GM21423 (cell line): Measurements from ENCODE around the gene ABHD4.
"Not testable (repeated sequence)": the region's sequence is repeated elsewhere in the genome, so short reads cannot be mapped to it uniquely, and the experiment has no call there.

Experiments used
- ATAC-seq: cut with Tn5 transposase; IDR thresholded peaks from one replicate; pipeline ENCODE4 v1.9.1; 2021; ENCODE audit warnings: mild to moderate bottlenecking, moderate library complexity; ENCODE audit not compliant: unreplicated experiment

Gene ABHD4

GRCh38 chr14:22598099-22598895, at the start of gene ABHD4:
Gene ABHD4 (plus strand): TSS chr14:22598300. CDS start chr14:22598307, 7 bp downstream.
- ATAC-seq = peak; percentile 80

- no peak for ATAC-seq
These were observed 48.7 kb upstream of the ABHD4 start for GRCh38 chr14:22549324-22549962.

- peak; percentile 46 for ATAC-seq
These were observed 48.0 kb upstream of the ABHD4 start for GRCh38 chr14:22549981-22550673.

GRCh38 chr14:22551605-22551997, 46.5 kb upstream of the ABHD4 start:
- ATAC-seq = no peak

GRCh38 chr14:22552001-22552826, 45.9 kb upstream of the ABHD4 start:
- no peak for ATAC-seq

GRCh38 chr14:22552827-22553076, 45.3 kb upstream of the ABHD4 start:
- no peak for ATAC-seq

GRCh38 chr14:22553445-22553844, 44.7 kb upstream of the ABHD4 start:
- ATAC-seq = no peak

GRCh38 chr14:22553861-22554497, 44.1 kb upstream of the ABHD4 start:
- ATAC-seq = not testable (repeated sequence)

GRCh38 chr14:22554498-22555383, 43.4 kb upstream of the ABHD4 start:
- ATAC-seq = no peak

- peak; percentile 7 for ATAC-seq
These were observed 42.6 kb upstream of the ABHD4 start for GRCh38 chr14:22555384-22556011.

- ATAC-seq = peak; percentile 70
These were observed 41.8 kb upstream of the ABHD4 start for GRCh38 chr14:22556021-22556989.

- ATAC-seq = peak; percentile 27
These were observed 41.0 kb upstream of the ABHD4 start for GRCh38 chr14:22556990-22557623.

GRCh38 chr14:22557846-22558220, 40.3 kb upstream of the ABHD4 start:
- no peak for ATAC-seq

GRCh38 chr14:22558221-22558913, 39.7 kb upstream of the ABHD4 start:
- ATAC-seq = no peak

GRCh38 chr14:22559041-22559440, 39.1 kb upstream of the ABHD4 start:
- ATAC-seq = no peak

GRCh38 chr14:22560662-22561365, 37.3 kb upstream of the ABHD4 start:
- no peak for ATAC-seq

- no peak for ATAC-seq
These were observed 36.8 kb upstream of the ABHD4 start for GRCh38 chr14:22561366-22561660.
